H1 (cell line): ENCODE results near the gene RILPL1. TPM values are rescaled to one million over a fixed set of nuclear protein-coding genes. Genes with fewer than 3 reads are reported as not detected.

Experiments used
- CTCF ChIA-PET: fragments of 300-600 bp; sonication (Branson Sonifier 250); formaldehyde crosslinking; loops from one replicate; lab custom pipeline; 2021; ENCODE audit not compliant: partially characterized antibody; lab: Charles Lee
- POLR2A ChIA-PET: fragments of 300-600 bp; sonication (Branson Sonifier 250); formaldehyde crosslinking; loops from one replicate; lab custom pipeline; 2021; ENCODE audit warnings: inconsistent platforms; ENCODE audit not compliant: partially characterized antibody; lab: Charles Lee
- DNase-seq, 2 experiments: peaks; one replicate each; pipeline versions ENCODE4 v3.0.0 to v3.0.0-alpha.2; 2010 to 2022; ENCODE audit warnings: low spot score in 2 of 2, low read depth in 1 of 2, mixed read lengths in 1 of 2
- FAIRE-seq: peaks from 2 replicates; lab custom pipeline; 2011; peaks lifted over from hg19 to GRCh38; lab: Jason Lieb, UNC
- H2AFZ ChIP-seq: 2 replicates; pipeline ENCODE4 v1.8.1; 2012; ENCODE audit warnings: low read length, inconsistent platforms
- H2AK5ac ChIP-seq: 2 replicates; pipeline ENCODE4 v1.6.1; 2013; ENCODE audit warnings: low read depth, low read length
- H2BK120ac ChIP-seq: replicated peaks from 2 replicates; pipeline ENCODE3; 2013; ENCODE audit warnings: low read depth, low read length, inconsistent platforms
- H2BK12ac ChIP-seq: 2 replicates; pipeline ENCODE4 v1.6.1; 2013; ENCODE audit warnings: low read depth, low read length
- H2BK15ac ChIP-seq: 2 replicates; pipeline ENCODE4 v1.6.1; 2013; ENCODE audit warnings: low read length
- H2BK20ac ChIP-seq: 2 replicates; pipeline ENCODE4 v1.6.1; 2013; ENCODE audit warnings: low read length
- H2BK5ac ChIP-seq: 2 replicates; pipeline ENCODE4 v1.6.1; 2013; ENCODE audit warnings: low read depth, low read length
- H3K14ac ChIP-seq: 2 replicates; pipeline ENCODE4 v1.6.1; 2013; ENCODE audit warnings: inconsistent platforms; ENCODE audit not compliant: insufficient read length
- H3K18ac ChIP-seq: 2 replicates; pipeline ENCODE4 v1.6.1; 2013; ENCODE audit warnings: low read length; ENCODE audit errors: extremely low read depth
- H3K23ac ChIP-seq: 2 replicates; pipeline ENCODE4 v1.6.1; 2013; ENCODE audit warnings: inconsistent platforms; ENCODE audit not compliant: insufficient read length
- H3K23me2 ChIP-seq: 2 replicates; pipeline ENCODE4 v1.6.1; 2013; ENCODE audit warnings: low read depth, low read length
- H3K27ac ChIP-seq: 2 replicates; pipeline ENCODE4 v1.6.1; 2011; ENCODE audit warnings: low read depth, low read length, inconsistent platforms
- H3K27me3 ChIP-seq, 4 experiments: replicated peaks in 1 of 4; 1 replicate in 1 of 4; 2 replicates in 3 of 4; pipeline versions ENCODE4 v1.6.1 to v1.8.1; 2011 to 2013; ENCODE audit warnings: low read length in 3 of 4, mild to moderate bottlenecking in 3 of 4, inconsistent platforms in 2 of 4, mixed read lengths in 2 of 4, moderate library complexity in 1 of 4; ENCODE audit not compliant: control insufficient read depth in 3 of 4, insufficient read depth in 3 of 4; ENCODE audit errors: extremely low read depth in 1 of 4
- H3K36me3 ChIP-seq, 4 experiments: 2 replicates each; pipeline versions ENCODE4 v1.6.1 to v1.8.1; 2011 to 2013; ENCODE audit warnings: mild to moderate bottlenecking in 4 of 4, low read length in 3 of 4, moderate library complexity in 2 of 4, control low read depth in 1 of 4, inconsistent platforms in 1 of 4; ENCODE audit not compliant: insufficient read depth in 4 of 4, control insufficient read depth in 2 of 4
- H3K4ac ChIP-seq: replicated peaks from 2 replicates; pipeline ENCODE3; 2013; ENCODE audit warnings: low read length, low read depth, mixed read lengths, inconsistent platforms; ENCODE audit not compliant: insufficient read length
- H3K4me1 ChIP-seq, 4 experiments: replicated peaks in 1 of 4; 1 replicate in 1 of 4; 2 replicates in 3 of 4; pipeline versions ENCODE4 v1.6.1 to v1.8.1; 2011 to 2013; ENCODE audit warnings: low read length in 3 of 4, inconsistent platforms in 2 of 4, mixed read lengths in 1 of 4; ENCODE audit not compliant: insufficient read depth in 4 of 4, control insufficient read depth in 3 of 4
- H3K4me2 ChIP-seq, 2 experiments: 2 replicates each; pipeline versions ENCODE4 v1.6.1 to v1.8.1; 2011 to 2013; ENCODE audit warnings: low read depth in 2 of 2, low read length in 2 of 2, control low read depth in 1 of 2, inconsistent platforms in 1 of 2, mild to moderate bottlenecking in 1 of 2; ENCODE audit not compliant: insufficient read depth in 1 of 2
- H3K4me3 ChIP-seq, 4 experiments: fragments of 200-600, 300-600 bp in 1 of 4; sonication (generic), shearing (Covaris generic), sonication (Bioruptor Twin) in 1 of 4; 2 replicates each; pipeline versions ENCODE4 v1.5.1 to v1.8.1; 2011 to 2016; ENCODE audit warnings: low read length in 4 of 4, low read depth in 3 of 4, control low read depth in 2 of 4, inconsistent platforms in 2 of 4, mild to moderate bottlenecking in 2 of 4, mixed read lengths in 1 of 4, moderate library complexity in 1 of 4; ENCODE audit not compliant: insufficient read depth in 2 of 4; ENCODE audit errors: extremely low read depth in 1 of 4
- H3K56ac ChIP-seq: replicated peaks from 2 replicates; pipeline ENCODE3; 2013; ENCODE audit warnings: low read depth, mild to moderate bottlenecking, mixed read lengths, low read length, inconsistent platforms; ENCODE audit not compliant: insufficient read length
- H3K79me1 ChIP-seq: 2 replicates; pipeline ENCODE4 v1.6.1; 2013; ENCODE audit warnings: low read depth, low read length, control low read depth
- H3K79me2 ChIP-seq, 2 experiments: 2 replicates each; pipeline versions ENCODE4 v1.6.1 to v1.8.1; 2012 to 2013; ENCODE audit warnings: low read length in 2 of 2, mild to moderate bottlenecking in 2 of 2, inconsistent platforms in 1 of 2; ENCODE audit not compliant: insufficient read depth in 2 of 2, control insufficient read depth in 1 of 2
- H3K9ac ChIP-seq, 4 experiments: replicated peaks in 1 of 4; 1 replicate in 1 of 4; 2 replicates in 3 of 4; pipeline versions ENCODE4 v1.6.1 to v1.8.1; 2011 to 2013; ENCODE audit warnings: low read depth in 3 of 4, low read length in 3 of 4, control low read depth in 2 of 4, mild to moderate bottlenecking in 2 of 4, moderate library complexity in 2 of 4, inconsistent platforms in 1 of 4; ENCODE audit errors: extremely low read depth in 1 of 4
- H3K9me3 ChIP-seq, 2 experiments: 2 replicates each; pipeline versions ENCODE4 v1.6.1 to v1.8.1; 2012 to 2013; ENCODE audit warnings: mild to moderate bottlenecking in 2 of 2, moderate library complexity in 2 of 2, control low read depth in 1 of 2, inconsistent platforms in 1 of 2, low read depth in 1 of 2, low read length in 1 of 2, mixed read lengths in 1 of 2; ENCODE audit not compliant: insufficient read depth in 2 of 2
- H4K20me1 ChIP-seq, 2 experiments: replicated peaks in 1 of 2; 2 replicates each; pipeline versions ENCODE3 to v1.8.1; 2011 to 2013; ENCODE audit warnings: inconsistent platforms in 2 of 2, low read length in 2 of 2, mild to moderate bottlenecking in 1 of 2; ENCODE audit not compliant: insufficient read depth in 2 of 2, control insufficient read depth in 1 of 2
- H4K5ac ChIP-seq: 2 replicates; pipeline ENCODE4 v1.6.1; 2013; ENCODE audit warnings: low read length, low read depth, mixed read lengths, inconsistent platforms; ENCODE audit not compliant: insufficient read length
- H4K8ac ChIP-seq: 2 replicates; pipeline ENCODE4 v1.8.0; 2013; ENCODE audit warnings: mild to moderate bottlenecking, moderate library complexity, low read length, inconsistent platforms; ENCODE audit not compliant: insufficient read depth; ENCODE audit errors: extremely low read depth
- H4K91ac ChIP-seq: replicated peaks from 2 replicates; pipeline ENCODE3; 2013; ENCODE audit warnings: low read length, mixed read lengths, inconsistent platforms; ENCODE audit not compliant: insufficient read length
- BCL11A ChIP-seq, 2 experiments: IDR thresholded peaks; one replicate each; pipeline ENCODE4 v1.6.1; 2011; ENCODE audit warnings: low read depth in 2 of 2, low read length in 2 of 2, mild to moderate bottlenecking in 2 of 2
- CBX8 ChIP-seq: fragments of 300-800, 300-1000 bp; sonication (generic); IDR thresholded peaks from 2 replicates; pipeline ENCODE4 v1.7.1; 2016; ENCODE audit warnings: low read depth, low read length, borderline replicate concordance
- EZH2 ChIP-seq: fragments of 200-600 bp; sonication (generic); IDR thresholded peaks from 2 replicates; pipeline ENCODE4 v1.7.1; 2012; ENCODE audit warnings: low read depth, mild to moderate bottlenecking, moderate library complexity, low read length, inconsistent platforms; ENCODE audit not compliant: severe bottlenecking
- KDM1A ChIP-seq: fragments of 200-600, 300-600 bp; sonication (generic); IDR thresholded peaks from 2 replicates; pipeline ENCODE4 v1.7.1; 2016; ENCODE audit warnings: mild to moderate bottlenecking, low read length, borderline replicate concordance
- KDM5A ChIP-seq: fragments of 200-600 bp; IDR thresholded peaks from 2 replicates; pipeline ENCODE4 v1.7.1; 2012; ENCODE audit warnings: mild to moderate bottlenecking, low read length, inconsistent platforms, mixed read lengths
- RFX5 ChIP-seq: IDR thresholded peaks from 2 replicates; pipeline ENCODE4 v1.6.1; 2011; ENCODE audit warnings: low read depth, low read length, improper control_type of control experiment, borderline replicate concordance
- SIRT6 ChIP-seq: IDR thresholded peaks from one replicate; pipeline ENCODE4 v1.7.1; 2012; ENCODE audit warnings: low read length, inconsistent platforms
- SP4 ChIP-seq: IDR thresholded peaks from 2 replicates; pipeline ENCODE4 v1.6.1; 2012; ENCODE audit warnings: low read length, inconsistent platforms
- TAF7 ChIP-seq: optimal IDR thresholded peaks from 2 replicates; pipeline ENCODE3; 2011; ENCODE audit warnings: low read depth, mild to moderate bottlenecking, inconsistent platforms, low read length, moderate library complexity, borderline replicate concordance
- TCF12 ChIP-seq: IDR thresholded peaks from 2 replicates; pipeline ENCODE4 v1.6.1; 2011; ENCODE audit warnings: low read depth, mild to moderate bottlenecking, low read length
- WGBS, 2 experiments: shearing (Covaris generic) in 1 of 2; methylation state at CpG; one replicate each; pipeline versions ENCODE4 v1.1.6 to v1.1.7; 2013 to 2015; ENCODE audit warnings: low lambda C conversion rate in 2 of 2, mixed read lengths in 2 of 2, inconsistent platforms in 1 of 2, low coverage in 1 of 2, missing lambda C conversion rate in 1 of 2; ENCODE audit not compliant: insufficient replicate concordance in 2 of 2, insufficient coverage in 1 of 2, insufficient read length in 1 of 2; ENCODE audit errors: extremely low coverage in 1 of 2, missing lambda C conversion rate in 1 of 2; 5-methylcytosine and 5-hydroxymethylcytosine counted together
- polyA plus RNA-seq, 7 experiments: library from polyadenylated mRNA; depleted of rRNA in 3 of 7; stranded (reverse) in 5 of 7; unstranded in 2 of 7; fragments of >200 nt in 5 of 7; fragments of 200-250 nt in 2 of 7; gene quantifications; 1 replicate in 5 of 7; 2 replicates in 1 of 7; 4 replicates in 1 of 7; pipeline versions ENCODE4 v1.2.1 to v1.2.3, GENCODE V29; 2011 to 2013; ENCODE audit warnings: missing spikeins in 2 of 7, mixed read lengths in 2 of 7
- total RNA-seq: library from RNA; stranded (reverse); fragmentation: NEBNext Ultra II Directional; extraction: Animal tissue kit (Norgen Biotek cat#: 25700); gene quantifications from 2 replicates; pipeline ENCODE4 v1.2.1, GENCODE V29; 2021
- TF ChIP-seq, protein P1 (sequence below): IDR thresholded peaks from 2 replicates; pipeline ENCODE4 v1.6.1; 2012; ENCODE audit warnings: inconsistent platforms

RILPL1 gene
- total and polyA plus RNA-seq, 2 of the 8 experiments (the other 6 are each of a cell fraction or from before 2014, with no cell fraction given): 6.7 to 9.4 TPM

DNA sequence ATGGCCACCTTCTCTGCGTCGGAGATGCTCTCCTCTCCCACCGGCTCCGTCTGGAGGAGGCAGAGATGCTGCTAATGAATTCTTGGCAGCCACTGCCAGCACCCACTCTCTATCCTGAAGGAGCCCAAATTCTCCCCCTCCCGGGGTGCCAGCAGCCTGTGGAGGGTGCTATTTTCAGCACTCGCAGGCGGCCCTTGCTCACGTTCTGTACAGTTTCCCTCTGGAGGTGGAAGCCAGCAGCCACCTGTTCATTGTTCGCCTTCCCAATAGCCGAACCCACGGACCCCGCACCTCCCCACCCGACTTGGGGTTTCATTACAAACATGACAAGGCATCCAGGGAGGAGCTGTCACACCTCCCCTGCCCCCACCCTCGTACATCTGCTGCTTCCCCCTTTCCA, 47.8 kb downstream of the RILPL1 start:
- H3K27ac ChIP-seq: no peak overlapping the region
- H3K27me3 ChIP-seq: no peaks in the 10 kb centered on the region
- H3K4me2 ChIP-seq: no peak overlapping the region
- H3K36me3 ChIP-seq: no peaks in the 10 kb centered on the region
- no peak for FAIRE-seq
- no peak overlapping the region for H3K18ac ChIP-seq
- no peak overlapping the region for H2BK12ac ChIP-seq
- no peaks in the 10 kb centered on the region for H3K79me1 ChIP-seq
- CTCF ChIA-PET: interaction anchor here (0.6 to 0.9 kb wide), 2 partner anchors 9 to 77 kb away, joined by 3 to 4 read pairs; no protein-coding TSS in a partner anchor
- TF ChIP-seq TAF7: no peak
- no peak for TF ChIP-seq CBX8
- no peak for TF ChIP-seq KDM5A
- TF ChIP-seq BCL11A (IDR thresholded peaks at IDR 0.05; ENCODE audit: low read depth in 2 of 2, low read length in 2 of 2): no peak
- TF ChIP-seq SIRT6: no peak
- TF ChIP-seq RFX5: no peak
- TF ChIP-seq, protein P1, sequence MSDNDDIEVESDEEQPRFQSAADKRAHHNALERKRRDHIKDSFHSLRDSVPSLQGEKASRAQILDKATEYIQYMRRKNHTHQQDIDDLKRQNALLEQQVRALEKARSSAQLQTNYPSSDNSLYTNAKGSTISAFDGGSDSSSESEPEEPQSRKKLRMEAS: no peak
- no peak for TF ChIP-seq SP4
- no peak for TF ChIP-seq KDM1A
- TF ChIP-seq EZH2: no peak
- no peak for TF ChIP-seq TCF12
- TF ChIP-seq, all 59 proteins: peak for 0
- no peak overlapping the region for H2BK15ac ChIP-seq
- no peak overlapping the region for H2AFZ ChIP-seq
- H2BK20ac ChIP-seq: no peak overlapping the region
- H3K56ac ChIP-seq: no peak overlapping the region
- H3K4me3 ChIP-seq: no peak overlapping the region
- H2AK5ac ChIP-seq: no peak overlapping the region
- POLR2A ChIA-PET: interaction anchor here (0.7 kb wide), 1 partner anchor 9 kb away, joined by 3 read pairs; no protein-coding TSS in a partner anchor
- H4K5ac ChIP-seq: no peak overlapping the region
- H3K4me1 ChIP-seq: peaks cover 0 to 6% (median 0%) of the 10 kb centered on the region in 4 experiments; a peak in 4 of 7 replicates
- no peaks in the 10 kb centered on the region for H3K79me2 ChIP-seq
- H3K9ac ChIP-seq: no peak overlapping the region
- H3K14ac ChIP-seq: no peak overlapping the region
- H2BK120ac ChIP-seq: no peak overlapping the region
- DNase-seq: no peak
- H4K91ac ChIP-seq: no peak overlapping the region
- no peaks in the 10 kb centered on the region for H4K20me1 ChIP-seq
- 83% methylated on average over 14 of the region's 14 CpGs; no CpG with 5 or more reads in 1 of the 2 experiments for WGBS, 2 experiments
- no peak overlapping the region; the same call in none of the 2 replicates for H4K8ac ChIP-seq
- no peak overlapping the region for H3K4ac ChIP-seq
- H3K23me2 ChIP-seq: no peaks in the 10 kb centered on the region
- H2BK5ac ChIP-seq: no peak overlapping the region
- H3K23ac ChIP-seq: no peak overlapping the region
- no peaks in the 10 kb centered on the region for H3K9me3 ChIP-seq
